BJ (cell line): ENCODE results near the gene GCNT2. TPM values are rescaled to one million over a fixed set of nuclear protein-coding genes. Genes with fewer than 3 reads are reported as not detected.

Source experiments
- CTCF ChIA-PET: fragments of 350-600 bp; formaldehyde crosslinking; extraction: SDS; loops from one replicate; lab custom pipeline; 2021; ENCODE audit warnings: antibody characterized with exemption, inconsistent platforms; lab: Yijun Ruan, JAX
- POLR2A ChIA-PET: fragments of 300-600 bp; sonication (Branson Sonifier 250); formaldehyde crosslinking; extraction: SDS; loops from one replicate; lab custom pipeline; 2021; ENCODE audit warnings: antibody characterized with exemption; lab: Charles Lee
- DNase-seq: peaks from one replicate; pipeline ENCODE4 v3.0.0-alpha.2; 2011; ENCODE audit warnings: low read depth
- H3K27me3 ChIP-seq: 2 replicates; pipeline ENCODE4 v1.6.0; 2011; ENCODE audit warnings: low read length; ENCODE audit not compliant: control insufficient read depth, insufficient read depth
- H3K36me3 ChIP-seq: 2 replicates; pipeline ENCODE4 v1.5.1; 2011; ENCODE audit warnings: low read length; ENCODE audit not compliant: control insufficient read depth, insufficient read depth
- H3K4me3 ChIP-seq: 2 replicates; pipeline ENCODE4 v1.5.1; 2011; ENCODE audit warnings: low read depth, mild to moderate bottlenecking, control low read depth, low read length
- CTCF ChIP-seq: IDR thresholded peaks from 2 replicates; pipeline ENCODE4 v1.5.1; 2011; ENCODE audit warnings: low read depth, mild to moderate bottlenecking, control low read depth, inconsistent platforms, low read length, moderate library complexity; ENCODE audit not compliant: insufficient read depth
- polyA plus RNA-seq: library from polyadenylated mRNA; depleted of rRNA; stranded (reverse); fragments of >200 nt; gene quantifications from 2 replicates; pipeline ENCODE4 v1.2.3, GENCODE V29; 2011

Gene GCNT2
- polyA plus RNA-seq, 1 experiment, result 0.04 TPM

- no peak for DNase-seq
- CTCF ChIA-PET, result no interaction called here
- H3K27me3 ChIP-seq, result no peaks in the 10 kb centered on the region
- POLR2A ChIA-PET, result no interaction called here
- H3K4me3 ChIP-seq, result no peak overlapping the region
- TF ChIP-seq CTCF, result no peak
- H3K36me3 ChIP-seq, result no peaks in the 10 kb centered on the region
These were observed 10.4 kb downstream of the GCNT2 start for GRCh38 chr6:10531503-10531902.

GRCh38 chr6:10531942-10532341 lies 10.8 kb downstream of the GCNT2 start:
- ChIA-PET POLR2A (no interaction called here), CTCF (no interaction called here)
- Histone ChIP-seq H3K27me3 (no peaks in the 10 kb centered on the region), H3K36me3 (no peaks in the 10 kb centered on the region), H3K4me3 (no peak overlapping the region)
- TF ChIP-seq CTCF, result no peak
- no peak for DNase-seq

- TF ChIP-seq CTCF, result no peak
- ChIA-PET CTCF (no interaction called here), POLR2A (no interaction called here)
- Histone ChIP-seq H3K36me3 (no peaks in the 10 kb centered on the region), H3K4me3 (no peak overlapping the region), H3K27me3 (no peaks in the 10 kb centered on the region)
- no peak for DNase-seq
These were observed 11.2 kb downstream of the GCNT2 start for GRCh38 chr6:10532392-10532791.

GRCh38 chr6:10534419-10534762 lies 13.2 kb downstream of the GCNT2 start:
- Histone ChIP-seq H3K4me3 (no peak overlapping the region), H3K27me3 (no peaks in the 10 kb centered on the region), H3K36me3 (no peaks in the 10 kb centered on the region)
- DNase-seq, result no peak
- CTCF ChIA-PET, result interaction anchor here (0.6 kb wide), 1 partner anchor 1039 kb away, joined by 3 read pairs; no protein-coding TSS in a partner anchor
- no peak for TF ChIP-seq CTCF
- POLR2A ChIA-PET, result no interaction called here

GRCh38 chr6:10535193-10535592 lies 14.0 kb downstream of the GCNT2 start:
- ChIA-PET CTCF (interaction anchor here (0.6 kb wide), 1 partner anchor 1038 kb away, joined by 3 read pairs; no protein-coding TSS in a partner anchor), POLR2A (no interaction called here)
- Histone ChIP-seq H3K4me3 (no peak overlapping the region), H3K36me3 (no peaks in the 10 kb centered on the region), H3K27me3 (no peaks in the 10 kb centered on the region)
- DNase-seq, result no peak
- no peak for TF ChIP-seq CTCF
